Activated T-helper 1 cell treated with anti-CD3 and anti-CD28 coated beads, Interleukin-12 subunit alpha, Interleukin-12 subunit beta, Interleukin-2, Interleukin-4 antibody, amounts not matched to agents 30 ng/mL and 10 ng/mL and 1 ng/mL, durations not matched to agents 14 hours and 24 hours and 36 hours (primary cell): ENCODE data around the gene ICAM5. TPM values are rescaled to one million over a fixed set of nuclear protein-coding genes. Genes with fewer than 3 reads are reported as not detected.

Source experiments
- DNase-seq: peaks from one replicate; pipeline ENCODE4 v3.0.0; 2021; ENCODE audit warnings: low spot score
- H3K27ac Mint-ChIP-seq: one replicate; pipeline ENCODE4 v1.8.0; 2021; ENCODE audit warnings: mild to moderate bottlenecking, mixed read lengths
- H3K27me3 Mint-ChIP-seq: one replicate; pipeline ENCODE4 v1.8.0; 2022; ENCODE audit warnings: mild to moderate bottlenecking, moderate library complexity, mixed read lengths; ENCODE audit not compliant: insufficient read depth
- H3K36me3 Mint-ChIP-seq: one replicate; pipeline ENCODE4 v1.8.0; 2021; ENCODE audit warnings: low read depth, mixed read lengths
- H3K4me1 Mint-ChIP-seq: one replicate; pipeline ENCODE4 v1.8.0; 2021; ENCODE audit warnings: low read depth, mixed read lengths
- H3K4me3 Mint-ChIP-seq: one replicate; pipeline ENCODE4 v1.8.0; 2021; ENCODE audit warnings: mild to moderate bottlenecking, moderate library complexity, mixed read lengths
- H3K9me3 Mint-ChIP-seq: one replicate; pipeline ENCODE4 v1.8.0; 2021; ENCODE audit warnings: mixed read lengths
- intact Hi-C: fragments of 100-400 bp; cut with micrococcal nuclease; formaldehyde crosslinking; loops from one replicate; pipeline ENCODE4 v1.15.1; 2024
- total RNA-seq: library from RNA; stranded (reverse); gene quantifications from 2 replicates; pipeline ENCODE4 v1.2.3, GENCODE V29; 2022

ICAM5 gene
- total RNA-seq, 1 donor from 2014 or later: 1.9 TPM

- Mint-ChIP-seq H3K9me3 (no peaks in the 10 kb centered on the region), H3K36me3 (no peaks in the 10 kb centered on the region), H3K27ac (peak overlapping the region; percentile 92), H3K27me3 (no peaks in the 10 kb centered on the region), H3K4me1 (peaks cover 20% of the 10 kb centered on the region), H3K4me3 (peak overlapping the region; percentile 95)
- DNase-seq: no peak
- intact Hi-C loops: loop anchor here (10.0 kb wide), 1 partner anchor 356 kb away; no protein-coding TSS in a partner anchor
These were observed 49.2 kb downstream of the ICAM5 start for GRCh38 chr19:10338940-10339339.

DNA sequence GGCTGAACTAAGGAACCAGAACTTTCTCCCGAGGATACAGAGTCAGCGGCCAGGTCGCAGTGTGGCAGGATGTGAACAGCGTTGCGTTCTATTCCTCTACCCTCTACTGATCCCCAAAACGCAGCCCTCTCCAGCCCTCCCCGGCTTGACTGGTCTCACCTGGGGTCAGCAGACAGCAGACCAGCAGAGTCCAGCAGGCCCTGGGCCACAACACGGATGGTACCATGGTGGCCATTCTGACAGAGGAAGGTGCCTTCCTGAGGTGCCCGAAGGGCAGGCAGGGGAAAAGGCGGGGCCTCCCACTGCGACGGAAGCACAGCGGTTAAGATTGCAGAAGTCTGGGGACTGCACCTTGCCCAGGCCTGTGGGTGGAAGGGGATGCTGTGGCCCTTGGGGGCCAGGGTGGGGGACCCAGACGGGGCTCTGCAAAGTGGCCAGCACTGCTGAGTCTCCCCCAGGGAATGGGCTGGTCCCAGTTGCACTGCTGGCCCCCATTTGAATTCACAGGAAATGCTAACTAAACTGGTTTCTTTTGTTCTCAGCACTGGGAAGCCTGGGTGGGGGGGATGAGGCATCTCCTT is 49.7 kb downstream of the ICAM5 start, which contains the start of gene ICAM3:
ICAM3 (minus strand) TSS at position 245 of the 581 bp plus-strand sequence; CDS start at position 235, 10 bp downstream.
- peak within 1 kb of the TSS; percentile 92 for H3K27ac Mint-ChIP-seq
- no peaks in the 10 kb centered on the region for H3K36me3 Mint-ChIP-seq
- H3K27me3 Mint-ChIP-seq: no peaks in the 10 kb centered on the region
- DNase-seq: peak; percentile 61
- no peaks in the 10 kb centered on the region for H3K9me3 Mint-ChIP-seq
- peaks cover 20% of the 10 kb centered on the region for H3K4me1 Mint-ChIP-seq
- H3K4me3 Mint-ChIP-seq: peak within 1 kb of the TSS; percentile 95
- intact Hi-C loops: loop anchor here (10.0 kb wide), 1 partner anchor 355 kb away; no protein-coding TSS in a partner anchor

DNA sequence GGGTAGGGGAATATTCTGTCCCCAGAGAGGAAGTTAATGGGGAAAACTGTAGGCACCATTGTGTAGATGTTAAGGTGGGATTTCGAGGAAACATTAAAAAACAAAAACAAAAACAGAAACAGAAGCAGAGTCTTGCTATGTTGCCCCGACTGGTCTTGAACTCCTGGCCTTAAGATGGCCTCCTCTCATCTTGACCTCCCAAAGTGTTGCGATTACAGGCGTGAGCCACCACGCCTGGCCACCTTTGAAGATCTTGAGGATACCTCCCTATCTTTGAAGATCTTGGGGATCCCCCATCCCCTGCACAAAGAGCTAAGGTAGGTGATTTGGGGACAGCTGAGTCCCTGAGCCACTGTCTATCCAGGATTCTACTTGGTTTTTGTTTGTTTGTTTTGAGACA is 50.2 kb downstream of the ICAM5 start:
- no peaks in the 10 kb centered on the region for H3K27me3 Mint-ChIP-seq
- no peaks in the 10 kb centered on the region for H3K36me3 Mint-ChIP-seq
- peak overlapping the region; percentile 95 for H3K4me3 Mint-ChIP-seq

GRCh38 chr19:10343495-10343894 is 53.7 kb downstream of the ICAM5 start:
- Mint-ChIP-seq H3K4me1 (peaks cover 17% of the 10 kb centered on the region), H3K36me3 (no peaks in the 10 kb centered on the region), H3K27me3 (no peaks in the 10 kb centered on the region), H3K9me3 (no peaks in the 10 kb centered on the region), H3K27ac (no peak overlapping the region), H3K4me3 (no peak overlapping the region)
- DNase-seq: no peak
- intact Hi-C loops: no loop called here

More for the DNA sequence above, 50.2 kb downstream of the ICAM5 start:
- intact Hi-C loops: loop anchor here (10.0 kb wide), 1 partner anchor 355 kb away; no protein-coding TSS in a partner anchor
- Mint-ChIP-seq H3K9me3 (no peaks in the 10 kb centered on the region), H3K4me1 (peaks cover 20% of the 10 kb centered on the region), H3K27ac (peak overlapping the region; percentile 92)
- DNase-seq: no peak

GRCh38 chr19:10344780-10345179 is 55.0 kb downstream of the ICAM5 start:
- peaks cover 4% of the 10 kb centered on the region for H3K4me1 Mint-ChIP-seq
- no peaks in the 10 kb centered on the region for H3K36me3 Mint-ChIP-seq
- intact Hi-C loops: no loop called here
- no peak overlapping the region for H3K27ac Mint-ChIP-seq
- H3K9me3 Mint-ChIP-seq: no peaks in the 10 kb centered on the region
- H3K27me3 Mint-ChIP-seq: no peaks in the 10 kb centered on the region
- H3K4me3 Mint-ChIP-seq: no peak overlapping the region
- DNase-seq: no peak

Other genes with a start within 250 kb of the ICAM5 start
- gene SHFL, start 203.6 kb upstream of the ICAM5 start, total RNA-seq: 64.1 and 70.5 TPM in 2 replicates
- 8.2 and 8.5 TPM in 2 replicates for gene ANGPTL6, start 187.3 kb upstream of the ICAM5 start, total RNA-seq
- 234 and 250 TPM in 2 replicates for gene PPAN, start 183.6 kb upstream of the ICAM5 start, total RNA-seq
- 64.4 and 64.9 TPM in 2 replicates for gene P2RY11, start 178.3 kb upstream of the ICAM5 start, total RNA-seq
- gene EIF3G, start 170.1 kb upstream of the ICAM5 start, total RNA-seq: 371 and 377 TPM in 2 replicates
- 411 and 425 TPM in 2 replicates for gene DNMT1, start 95.0 kb upstream of the ICAM5 start, total RNA-seq
- 15.4 and 16.0 TPM in 2 replicates for gene S1PR2, start 58.6 kb upstream of the ICAM5 start, total RNA-seq
- 163 and 168 TPM in 2 replicates for gene MRPL4, start 37.7 kb upstream of the ICAM5 start, total RNA-seq
- gene ICAM1, start 18.8 kb upstream of the ICAM5 start, total RNA-seq: 90.8 and 92.2 TPM in 2 replicates
- 0.59 and 1.0 TPM in 2 replicates for gene ICAM4, start 3.0 kb upstream of the ICAM5 start, total RNA-seq
- gene ZGLP1, start 19.9 kb downstream of the ICAM5 start, total RNA-seq: 3.5 and 4.2 TPM in 2 replicates
- 21.6 and 24.4 TPM in 2 replicates for gene FDX2, start 26.1 kb downstream of the ICAM5 start, total RNA-seq
- 92.5 and 92.8 TPM in 2 replicates for gene RAVER1, start 43.6 kb downstream of the ICAM5 start, total RNA-seq
- gene ICAM3, start 49.7 kb downstream of the ICAM5 start, total RNA-seq: 107 and 114 TPM in 2 replicates
- gene TYK2, start 90.6 kb downstream of the ICAM5 start, total RNA-seq: 268 and 271 TPM in 2 replicates
- gene CDC37, start 113.6 kb downstream of the ICAM5 start, total RNA-seq: 320 and 326 TPM in 2 replicates
- gene PDE4A, start 130.6 kb downstream of the ICAM5 start, total RNA-seq: 67.7 and 71.1 TPM in 2 replicates
- 81.6 and 94.2 TPM in 2 replicates for gene KEAP1, start 213.4 kb downstream of the ICAM5 start, total RNA-seq
- gene S1PR5, start 227.5 kb downstream of the ICAM5 start, total RNA-seq: not detected in 2 replicates